ENCODE data around the gene WDR37. TPM values are rescaled to one million over a fixed set of nuclear protein-coding genes. Genes with fewer than 3 reads are reported as not detected.
"Not testable (repeated sequence)": the region's sequence is repeated elsewhere in the genome, so short reads cannot be mapped to it uniquely, and the experiment has no call there.

WDR37 gene
- total and polyA plus RNA-seq, 4 donors: 6.6 to 23.5 (median 13.6) TPM

GRCh38 chr10:1115607-1115955 is 59.4 kb downstream of the WDR37 start:
- no peak overlapping the region for H3K27ac ChIP-seq (ENCODE audit: low read depth in 1 of 2, low read length in 1 of 2)
- no peaks in the 10 kb centered on the region for H3K9me3 ChIP-seq (ENCODE audit: control insufficient read depth in 4 of 4, insufficient read depth in 3 of 4, low read length in 3 of 4)
- no peak overlapping the region for H3K9ac ChIP-seq (ENCODE audit: insufficient read depth in 1 of 2, low read length in 2 of 2)
- no peak overlapping the region for H3K4me3 ChIP-seq
- TF ChIP-seq, protein P1, sequence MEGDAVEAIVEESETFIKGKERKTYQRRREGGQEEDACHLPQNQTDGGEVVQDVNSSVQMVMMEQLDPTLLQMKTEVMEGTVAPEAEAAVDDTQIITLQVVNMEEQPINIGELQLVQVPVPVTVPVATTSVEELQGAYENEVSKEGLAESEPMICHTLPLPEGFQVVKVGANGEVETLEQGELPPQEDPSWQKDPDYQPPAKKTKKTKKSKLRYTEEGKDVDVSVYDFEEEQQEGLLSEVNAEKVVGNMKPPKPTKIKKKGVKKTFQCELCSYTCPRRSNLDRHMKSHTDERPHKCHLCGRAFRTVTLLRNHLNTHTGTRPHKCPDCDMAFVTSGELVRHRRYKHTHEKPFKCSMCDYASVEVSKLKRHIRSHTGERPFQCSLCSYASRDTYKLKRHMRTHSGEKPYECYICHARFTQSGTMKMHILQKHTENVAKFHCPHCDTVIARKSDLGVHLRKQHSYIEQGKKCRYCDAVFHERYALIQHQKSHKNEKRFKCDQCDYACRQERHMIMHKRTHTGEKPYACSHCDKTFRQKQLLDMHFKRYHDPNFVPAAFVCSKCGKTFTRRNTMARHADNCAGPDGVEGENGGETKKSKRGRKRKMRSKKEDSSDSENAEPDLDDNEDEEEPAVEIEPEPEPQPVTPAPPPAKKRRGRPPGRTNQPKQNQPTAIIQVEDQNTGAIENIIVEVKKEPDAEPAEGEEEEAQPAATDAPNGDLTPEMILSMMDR (IDR thresholded peaks at IDR 0.05; ENCODE audit: control extremely low read depth, extremely low read depth): no peak
- DNase-seq (no peak), ATAC-seq (ENCODE audit: insufficient read depth, low FRiP score) (no peak)
- WGBS, 2 donors: 85 to 88% methylated on average over 6 of the region's 6 CpGs
- peaks cover 0 to 3% (median 0%) of the 10 kb centered on the region in 5 donors for H3K4me1 ChIP-seq (ENCODE audit: control insufficient read depth in 5 of 5, insufficient read depth in 5 of 5, low read length in 5 of 5)
- peaks cover 11 to 55% (median 27%) of the 10 kb centered on the region in 4 donors for H3K36me3 ChIP-seq (ENCODE audit: control insufficient read depth in 4 of 4, insufficient read depth in 4 of 4, low read length in 4 of 4)
- H3K27me3 ChIP-seq (ENCODE audit: control insufficient read depth in 3 of 3, insufficient read depth in 3 of 3, low read length in 2 of 3): no peaks in the 10 kb centered on the region

- Histone ChIP-seq H3K27me3 (ENCODE audit: control insufficient read depth in 3 of 3, insufficient read depth in 3 of 3, low read length in 2 of 3) (no peaks in the 10 kb centered on the region), H3K27ac (ENCODE audit: low read depth in 1 of 2, low read length in 1 of 2) (no peak overlapping the region), H3K9me3 (ENCODE audit: control insufficient read depth in 4 of 4, insufficient read depth in 3 of 4, low read length in 3 of 4) (no peaks in the 10 kb centered on the region), H3K9ac (ENCODE audit: insufficient read depth in 1 of 2, low read length in 2 of 2) (no peak overlapping the region), H3K4me1 (ENCODE audit: control insufficient read depth in 5 of 5, insufficient read depth in 5 of 5, low read length in 5 of 5) (peaks cover 0 to 3% (median 0%) of the 10 kb centered on the region in 5 donors), H3K4me3 (no peak overlapping the region), H3K36me3 (ENCODE audit: control insufficient read depth in 4 of 4, insufficient read depth in 4 of 4, low read length in 4 of 4) (peaks cover 11 to 58% (median 26%) of the 10 kb centered on the region in 4 donors)
- no peak for DNase-seq
- WGBS, 2 donors: 96% methylated on average over 12 of the region's 12 CpGs
- ATAC-seq (ENCODE audit: insufficient read depth, low FRiP score): no peak
- TF ChIP-seq, protein P1 (IDR thresholded peaks at IDR 0.05; ENCODE audit: control extremely low read depth, extremely low read depth): no peak
These were observed 59.9 kb downstream of the WDR37 start for GRCh38 chr10:1116051-1116450.

GRCh38 chr10:1116696-1117280 is 60.6 kb downstream of the WDR37 start:
- 91 to 93% methylated on average over 10 of the region's 10 CpGs for WGBS, 2 donors
- H3K36me3 ChIP-seq (ENCODE audit: control insufficient read depth in 4 of 4, insufficient read depth in 4 of 4, low read length in 4 of 4): peaks cover 11 to 65% (median 28%) of the 10 kb centered on the region in 4 donors
- TF ChIP-seq, protein P1 (IDR thresholded peaks at IDR 0.05; ENCODE audit: control extremely low read depth, extremely low read depth): no peak
- no peaks in the 10 kb centered on the region for H3K27me3 ChIP-seq (ENCODE audit: control insufficient read depth in 3 of 3, insufficient read depth in 3 of 3, low read length in 2 of 3)
- H3K9me3 ChIP-seq (ENCODE audit: control insufficient read depth in 4 of 4, insufficient read depth in 3 of 4, low read length in 3 of 4): no peaks in the 10 kb centered on the region
- no peak overlapping the region for H3K9ac ChIP-seq (ENCODE audit: insufficient read depth in 1 of 2, low read length in 2 of 2)
- H3K4me3 ChIP-seq: no peak overlapping the region
- ATAC-seq (ENCODE audit: insufficient read depth, low FRiP score): no peak
- no peak for DNase-seq
- H3K27ac ChIP-seq (ENCODE audit: low read depth in 1 of 2, low read length in 1 of 2): no peak overlapping the region
- H3K4me1 ChIP-seq (ENCODE audit: control insufficient read depth in 5 of 5, insufficient read depth in 5 of 5, low read length in 5 of 5): peaks cover 0 to 3% (median 0%) of the 10 kb centered on the region in 5 donors

DNA sequence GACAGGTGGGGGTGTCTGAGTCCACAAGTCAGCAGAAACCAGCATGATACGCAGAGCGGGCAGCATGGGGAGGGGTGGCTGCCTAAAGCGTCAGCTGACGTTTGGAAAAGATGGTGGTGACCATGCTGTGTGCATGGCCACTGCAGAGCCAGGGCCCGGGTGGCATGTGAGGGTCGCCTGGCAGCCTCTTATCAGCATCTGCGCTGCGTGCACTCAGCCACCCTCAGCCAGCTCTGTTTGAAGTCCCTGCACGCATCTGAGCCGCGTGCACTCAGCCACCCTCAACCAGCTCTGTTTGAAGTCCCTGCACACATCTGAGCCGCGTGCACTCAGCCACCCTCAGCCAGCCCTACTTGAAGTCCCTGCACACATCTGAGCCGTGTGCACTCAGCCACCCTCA is 61.5 kb downstream of the WDR37 start:
- Histone ChIP-seq H3K4me1 (ENCODE audit: control insufficient read depth in 5 of 5, insufficient read depth in 5 of 5, low read length in 5 of 5) (peaks cover 0 to 3% (median 0%) of the 10 kb centered on the region in 5 donors), H3K9me3 (ENCODE audit: control insufficient read depth in 4 of 4, insufficient read depth in 3 of 4, low read length in 3 of 4) (no peaks in the 10 kb centered on the region), H3K9ac (ENCODE audit: insufficient read depth in 1 of 2, low read length in 2 of 2) (no peak overlapping the region), H3K36me3 (ENCODE audit: control insufficient read depth in 4 of 4, insufficient read depth in 4 of 4, low read length in 4 of 4) (peaks cover 15 to 64% (median 29%) of the 10 kb centered on the region in 4 donors), H3K27ac (ENCODE audit: low read depth in 1 of 2, low read length in 1 of 2) (no peak overlapping the region), H3K27me3 (ENCODE audit: control insufficient read depth in 3 of 3, insufficient read depth in 3 of 3, low read length in 2 of 3) (no peaks in the 10 kb centered on the region), H3K4me3 (no peak overlapping the region)
- ATAC-seq (ENCODE audit: insufficient read depth, low FRiP score) (no peak), DNase-seq (peak in 2 of 3 donors; percentile 17 to 27)
- TF ChIP-seq, protein P1 (IDR thresholded peaks at IDR 0.05; ENCODE audit: control extremely low read depth, extremely low read depth): no peak
- WGBS, 2 donors: 82 to 84% methylated on average over 14 of the region's 14 CpGs

DNA sequence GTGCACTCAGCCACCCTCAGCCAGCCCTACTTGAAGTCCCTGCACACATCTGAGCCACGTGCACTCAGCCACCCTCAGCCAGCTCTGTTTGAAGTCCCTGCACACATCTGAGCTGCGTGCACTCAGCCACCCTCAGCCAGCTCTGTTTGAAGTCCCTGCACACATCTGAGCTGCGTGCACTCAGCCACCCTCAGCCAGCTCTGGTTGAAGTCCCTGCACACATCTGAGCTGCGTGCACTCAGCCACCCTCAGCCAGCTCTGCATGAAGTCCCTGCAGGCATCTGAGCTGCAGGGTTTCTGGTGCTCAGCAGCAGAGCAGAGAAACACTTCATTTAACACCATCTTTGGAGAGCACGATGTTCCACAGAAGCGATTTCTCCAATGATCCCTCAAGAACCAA is 62.1 kb downstream of the WDR37 start:
- H3K4me3 ChIP-seq; H3K27ac ChIP-seq (ENCODE audit: low read depth in 1 of 2, low read length in 1 of 2); H3K27me3 ChIP-seq (ENCODE audit: control insufficient read depth in 3 of 3, insufficient read depth in 3 of 3, low read length in 2 of 3); DNase-seq; ATAC-seq (ENCODE audit: insufficient read depth, low FRiP score); H3K9ac ChIP-seq (ENCODE audit: insufficient read depth in 1 of 2, low read length in 2 of 2); H3K9me3 ChIP-seq (ENCODE audit: control insufficient read depth in 4 of 4, insufficient read depth in 3 of 4, low read length in 3 of 4); H3K4me1 ChIP-seq (ENCODE audit: control insufficient read depth in 5 of 5, insufficient read depth in 5 of 5, low read length in 5 of 5): not testable (repeated sequence)
- 90 to 94% methylated on average over 6 of the region's 6 CpGs for WGBS, 2 donors
- H3K36me3 ChIP-seq (ENCODE audit: control insufficient read depth in 4 of 4, insufficient read depth in 4 of 4, low read length in 4 of 4): peaks cover 16 to 62% (median 28%) of the 10 kb centered on the region in 4 donors

Measured in lung (tissue), 12 donors.